OCI-M2 (cell line): ENCODE measurements around the gene RABGAP1L.

Source experiments
- DNase-seq: peaks from one replicate; lab custom pipeline; 2025; ENCODE audit not compliant: unreplicated experiment; lab: John Stamatoyannopoulos, UW

Gene RABGAP1L

GRCh38 chr1:174975764-174976163 lies 816.4 kb downstream of the RABGAP1L start:
- no peak for DNase-seq

- no peak for DNase-seq
Measured at GRCh38 chr1:174976436-174977108, 817.3 kb downstream of the RABGAP1L start.

GRCh38 chr1:174982971-174983689 lies 823.8 kb downstream of the RABGAP1L start:
- DNase-seq = no peak

GRCh38 chr1:174984952-174985351 lies 825.6 kb downstream of the RABGAP1L start:
- DNase-seq = no peak

- DNase-seq = no peak
Measured at GRCh38 chr1:174988539-174988938, 829.2 kb downstream of the RABGAP1L start.

GRCh38 chr1:174988986-174989385 lies 829.7 kb downstream of the RABGAP1L start:
- DNase-seq = no peak

- DNase-seq = no peak
Measured at GRCh38 chr1:174989536-174990220, 830.4 kb downstream of the RABGAP1L start.

GRCh38 chr1:174990382-174990999 lies 831.2 kb downstream of the RABGAP1L start:
- no peak for DNase-seq

GRCh38 chr1:174991473-174991872 lies 832.2 kb downstream of the RABGAP1L start:
- no peak for DNase-seq

GRCh38 chr1:174995121-174995520 lies 835.8 kb downstream of the RABGAP1L start:
- no peak for DNase-seq

GRCh38 chr1:174995916-174996315 lies 836.6 kb downstream of the RABGAP1L start:
- no peak for DNase-seq

- no peak for DNase-seq
Measured at GRCh38 chr1:174996476-174996875, 837.2 kb downstream of the RABGAP1L start.

- no peak for DNase-seq
Measured at GRCh38 chr1:174997041-174997440, 837.7 kb downstream of the RABGAP1L start.

GRCh38 chr1:174998569-174999215 lies 839.4 kb downstream of the RABGAP1L start:
- DNase-seq = no peak

- DNase-seq = peak; percentile 63
Measured at GRCh38 chr1:174999216-174999935, 840.1 kb downstream of the RABGAP1L start.

GRCh38 chr1:174999936-175000696 lies 840.8 kb downstream of the RABGAP1L start, which contains the start of gene CACYBP:
Gene CACYBP, plus strand, starts transcription at chr1:174999947. Its CDS starts 234 bp downstream, at chr1:175000181.
- DNase-seq = no peak

GRCh38 chr1:175000697-175001187 lies 841.4 kb downstream of the RABGAP1L start:
- no peak for DNase-seq

- DNase-seq = no peak
Measured at GRCh38 chr1:175002910-175003517, 843.7 kb downstream of the RABGAP1L start.

- no peak for DNase-seq
Measured at GRCh38 chr1:175003521-175003920, 844.2 kb downstream of the RABGAP1L start.
